HUDEP-2 (cell line): Measurements from ENCODE around the gene RALGPS1.

Experiments used
- DNase-seq, 76 experiments: peaks; one replicate each; lab custom pipeline; 2025; ENCODE audit not compliant: unreplicated experiment in 76 of 76; lab: John Stamatoyannopoulos, UW

Gene RALGPS1

GRCh38 chr9:127130235-127130634 is 215.7 kb downstream of the RALGPS1 start:
- DNase-seq, result no peak

DNA sequence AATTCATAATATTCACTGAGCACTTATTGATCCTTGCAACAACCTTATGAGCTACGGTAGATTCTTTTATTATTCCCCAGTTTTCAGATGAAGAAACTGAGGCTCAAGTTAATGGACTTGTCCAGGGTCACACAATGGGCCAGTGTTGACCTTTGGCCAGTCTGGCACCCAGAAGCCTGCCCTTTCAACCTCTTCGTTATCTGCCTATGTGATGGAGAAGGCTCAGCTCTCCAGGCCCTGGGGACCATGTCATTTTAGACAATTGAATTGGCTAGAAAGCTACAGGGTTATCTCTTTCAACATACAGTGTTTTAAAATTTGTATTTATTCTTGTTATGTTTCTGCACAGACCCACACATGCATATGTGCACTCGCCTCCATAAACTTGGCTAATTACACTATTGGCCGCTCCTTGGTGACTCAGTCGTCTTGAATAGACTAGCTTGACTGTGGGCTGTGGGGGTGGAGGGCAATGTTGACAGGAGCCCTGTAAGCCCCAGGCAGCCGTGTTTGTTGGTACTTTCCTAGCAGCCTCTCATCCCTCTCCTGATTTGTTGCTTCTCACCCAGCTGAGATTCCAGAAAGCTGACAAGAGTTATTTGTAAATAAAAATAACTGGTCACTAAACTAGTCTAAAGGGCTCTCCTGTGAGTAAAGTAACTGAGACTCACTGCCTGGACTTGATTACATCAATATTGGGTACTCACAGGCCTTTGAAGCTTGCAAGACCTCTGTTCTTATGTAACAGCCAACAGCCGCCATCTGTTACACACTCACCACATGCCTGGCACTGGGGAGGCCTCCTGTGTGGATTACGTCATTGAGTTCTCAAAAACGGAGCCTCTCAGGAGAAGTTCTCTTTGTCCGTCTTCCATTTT is 216.3 kb downstream of the RALGPS1 start:
- no peak for DNase-seq

DNA sequence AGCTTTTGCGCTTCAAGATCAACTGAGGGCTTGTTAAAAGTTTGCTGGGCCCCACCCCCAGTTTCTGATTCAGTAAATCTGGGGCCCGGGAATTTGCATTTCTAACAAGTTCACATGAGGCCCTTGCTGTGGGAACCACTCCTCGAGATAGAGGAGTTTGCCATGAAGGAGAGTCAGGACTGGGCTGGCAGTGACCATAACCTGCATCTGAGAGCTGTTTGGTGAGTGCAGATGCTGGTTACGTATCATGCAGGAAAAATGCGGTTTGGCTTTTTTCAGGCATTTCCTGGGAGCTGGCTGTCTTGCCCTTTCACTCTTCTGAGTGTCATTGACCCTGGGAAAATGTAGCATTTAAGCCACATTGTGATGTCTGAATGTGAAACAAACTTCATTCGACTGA is 217.3 kb downstream of the RALGPS1 start:
- no peak for DNase-seq

DNA sequence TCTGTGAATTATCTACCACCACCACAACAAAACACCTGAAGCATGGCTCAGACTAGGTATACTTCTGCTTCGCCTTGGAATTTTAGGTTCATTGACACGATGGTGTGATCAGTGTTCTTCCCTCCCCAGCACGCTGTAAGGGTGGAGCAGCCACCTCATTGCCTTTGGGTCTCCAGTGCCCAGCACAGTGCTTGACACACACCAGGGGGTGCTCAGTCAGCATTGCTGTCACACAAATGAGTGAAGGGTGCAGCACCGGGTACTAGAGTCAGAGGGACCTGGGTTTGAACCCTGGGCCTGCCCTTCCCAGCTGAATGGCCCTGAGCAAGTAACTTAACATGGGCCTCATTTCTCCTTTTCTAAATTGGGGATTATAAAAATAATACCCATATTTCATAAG is 217.8 kb downstream of the RALGPS1 start:
- no peak for DNase-seq

DNA sequence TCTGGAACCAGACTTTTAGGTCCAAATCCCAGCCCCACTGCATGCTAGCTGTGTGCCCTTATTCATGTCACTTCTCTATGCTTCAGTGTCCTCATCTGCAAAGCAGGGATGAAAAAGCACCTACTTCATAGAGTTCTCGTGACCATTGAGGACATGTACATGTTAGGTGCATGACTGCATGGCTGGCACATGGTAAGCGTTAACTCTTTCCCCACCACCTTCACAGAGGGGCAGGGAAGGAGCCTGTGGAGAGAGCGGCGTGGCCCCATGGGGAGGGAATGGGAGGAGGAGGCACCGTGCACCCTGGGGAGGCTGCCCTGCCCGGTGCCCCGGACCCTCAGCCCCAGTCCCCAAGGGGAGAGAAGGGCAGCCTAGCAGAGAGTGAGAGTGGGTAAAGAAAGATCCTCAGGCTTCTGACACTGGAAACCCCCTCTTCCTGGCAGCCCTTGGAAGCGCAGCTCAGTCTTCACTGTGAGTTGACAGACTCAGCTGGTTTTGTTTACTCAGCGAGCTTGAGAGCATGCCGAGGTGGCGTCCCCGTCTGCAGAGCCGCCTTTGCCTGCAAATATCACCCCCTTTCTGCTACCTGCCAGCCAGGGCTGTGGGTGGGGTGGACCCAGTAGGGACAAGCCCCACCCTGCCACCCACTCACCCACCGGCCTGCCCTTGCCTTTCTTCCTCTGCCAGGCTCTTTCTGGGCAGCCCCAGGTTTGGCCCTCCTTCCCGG is 218.5 kb downstream of the RALGPS1 start:
- DNase-seq, result no peak

GRCh38 chr9:127133739-127134167 is 219.2 kb downstream of the RALGPS1 start:
- DNase-seq, result no peak

DNA sequence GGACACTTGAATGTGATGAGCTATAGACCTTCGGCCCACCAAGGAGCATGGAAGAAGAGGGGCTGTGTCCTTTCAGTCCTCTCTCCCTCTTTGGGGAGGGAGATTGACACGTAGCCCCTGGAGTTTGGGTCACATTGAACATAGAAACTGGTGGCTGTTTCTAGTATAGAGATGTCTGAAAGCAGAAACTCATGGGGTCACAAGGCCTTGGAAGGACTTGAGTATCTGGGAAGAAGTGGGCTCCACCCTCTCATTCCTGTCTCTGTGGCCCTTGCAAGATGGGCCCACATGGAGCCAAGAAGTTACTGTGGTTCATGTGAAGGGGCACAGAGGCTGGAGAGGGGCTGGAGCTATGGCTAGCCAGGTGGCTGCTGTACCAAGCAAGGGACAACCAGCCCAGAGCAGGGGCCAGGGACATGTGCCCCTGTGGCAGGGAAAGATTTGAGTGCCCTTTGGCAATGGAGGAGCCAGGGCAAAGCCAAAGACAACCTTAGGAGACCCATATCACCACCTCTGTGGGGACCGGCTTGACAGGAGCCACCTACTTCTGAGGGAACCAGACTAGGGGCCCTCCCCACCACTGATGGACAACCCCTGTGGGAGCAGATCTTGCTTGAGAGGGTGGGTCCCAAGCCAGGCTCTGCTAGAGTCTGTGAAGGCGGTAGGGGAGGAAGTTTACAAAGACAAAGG is 220.6 kb downstream of the RALGPS1 start:
- no peak for DNase-seq

DNA sequence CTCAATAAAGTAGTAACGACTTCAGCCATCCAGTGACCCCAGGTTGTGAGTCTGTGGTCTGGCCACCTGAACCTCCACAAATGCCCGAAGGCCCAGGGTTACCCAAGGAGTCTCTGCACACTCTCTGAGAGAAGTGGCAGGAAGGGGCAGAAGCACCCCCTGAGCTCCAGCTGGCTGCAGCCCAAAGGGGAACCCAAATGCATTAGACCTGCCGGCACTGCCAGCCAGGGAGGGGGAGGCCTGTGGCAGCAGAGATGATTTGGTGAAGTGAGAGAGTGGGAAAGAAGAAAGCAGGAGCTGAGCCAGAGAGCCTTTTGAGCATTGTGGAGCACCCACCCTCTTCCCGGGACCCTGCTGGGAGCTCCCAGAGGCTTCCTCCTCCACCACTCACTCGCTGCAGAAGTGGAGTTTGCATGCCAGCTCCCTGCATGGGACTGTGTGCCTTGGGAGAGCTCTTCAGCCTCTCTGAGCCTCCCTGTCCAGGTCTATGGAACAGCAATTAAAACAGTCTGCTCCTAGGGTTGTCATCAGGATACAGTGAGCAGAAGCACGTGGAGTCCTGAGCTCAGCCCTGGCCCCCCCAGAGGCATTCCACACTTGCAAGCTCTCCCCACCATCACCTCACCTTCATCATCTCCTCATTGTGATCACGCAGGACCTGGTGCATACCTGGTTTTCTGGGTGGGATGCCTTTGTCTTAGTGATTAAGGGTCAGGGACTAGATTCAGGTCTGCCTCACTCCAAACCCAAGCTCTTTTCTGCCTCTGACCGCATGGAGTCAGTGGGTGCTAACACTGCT is 221.7 kb downstream of the RALGPS1 start:
- no peak for DNase-seq

GRCh38 chr9:127136880-127137639 is 222.5 kb downstream of the RALGPS1 start:
- DNase-seq, result no peak

DNA sequence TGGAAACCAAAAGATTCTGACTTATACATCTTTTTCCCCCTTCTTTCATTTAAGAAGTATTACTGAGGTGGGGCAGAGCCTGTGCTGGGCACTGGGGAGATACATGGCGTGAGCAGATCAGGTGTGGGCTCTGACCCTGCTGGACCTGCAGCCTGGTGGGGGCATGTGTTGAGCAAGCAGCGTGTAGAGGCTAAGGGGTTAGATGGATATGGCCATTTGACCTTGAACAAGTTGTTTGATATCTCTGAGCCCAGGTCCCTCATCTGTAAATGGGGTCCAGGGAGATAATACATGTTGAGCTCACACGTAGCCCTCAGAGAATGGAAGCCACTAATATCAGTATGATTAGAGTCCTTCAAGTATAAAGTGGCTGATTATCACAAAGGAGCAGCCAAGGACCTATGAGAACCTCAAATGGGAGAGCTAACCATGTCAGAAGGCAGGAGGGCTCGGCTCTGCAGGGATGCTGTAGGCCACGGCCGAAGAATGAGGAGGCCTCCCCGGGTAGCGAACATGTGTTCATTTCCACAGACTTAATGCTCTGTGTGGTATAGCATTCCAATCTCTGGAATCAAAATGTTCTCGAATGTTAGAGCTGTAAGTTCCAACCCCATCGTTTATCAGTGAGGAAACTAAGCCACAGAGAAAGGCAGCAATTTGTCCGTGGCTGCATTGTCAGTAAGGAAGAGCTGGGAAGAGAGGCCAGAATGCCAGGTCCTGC is 223.2 kb downstream of the RALGPS1 start:
- no peak for DNase-seq

DNA sequence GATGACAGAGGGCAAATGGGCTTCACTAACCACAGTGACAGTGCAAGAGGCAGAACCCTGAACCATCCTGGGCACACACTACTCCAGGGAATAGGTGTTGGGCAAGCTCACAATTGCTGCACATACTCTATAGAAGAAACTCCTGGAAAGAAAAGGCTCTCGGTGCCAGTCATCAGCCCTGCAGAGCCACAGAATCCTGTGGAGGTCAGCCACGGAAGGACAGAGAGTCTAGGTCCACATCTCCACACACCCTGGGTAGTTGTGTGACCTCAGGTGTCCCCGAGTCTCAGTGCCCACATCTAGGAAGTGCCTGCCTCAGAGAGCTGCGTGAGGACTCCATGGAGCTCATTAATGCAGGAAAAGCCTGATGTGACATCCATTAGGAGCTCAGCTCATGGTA is 223.9 kb downstream of the RALGPS1 start:
- DNase-seq, result no peak

- no peak for DNase-seq
Observed at GRCh38 chr9:127139071-127139731, 224.6 kb downstream of the RALGPS1 start.

GRCh38 chr9:127139775-127140174 is 225.2 kb downstream of the RALGPS1 start:
- DNase-seq, result no peak

DNA sequence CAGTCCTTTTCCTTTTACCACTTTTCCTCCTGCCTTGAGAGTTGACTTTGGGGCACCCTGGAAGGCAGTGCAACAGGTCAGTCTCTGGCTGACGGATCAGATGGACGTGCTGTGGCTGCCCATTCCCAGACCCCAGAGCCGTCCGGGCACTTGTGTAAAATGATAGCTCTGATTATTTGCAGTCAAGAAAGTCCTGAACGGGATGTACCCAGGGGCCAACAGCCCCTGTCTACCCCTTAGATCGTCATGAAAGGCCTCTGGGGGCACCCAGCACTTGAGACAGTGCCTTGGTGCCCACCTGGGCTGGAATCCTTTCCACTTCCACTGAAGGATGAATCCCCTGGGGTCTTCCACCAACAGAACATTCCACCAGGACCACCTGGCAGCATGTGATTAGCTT is 225.6 kb downstream of the RALGPS1 start:
- DNase-seq, result no peak

DNA sequence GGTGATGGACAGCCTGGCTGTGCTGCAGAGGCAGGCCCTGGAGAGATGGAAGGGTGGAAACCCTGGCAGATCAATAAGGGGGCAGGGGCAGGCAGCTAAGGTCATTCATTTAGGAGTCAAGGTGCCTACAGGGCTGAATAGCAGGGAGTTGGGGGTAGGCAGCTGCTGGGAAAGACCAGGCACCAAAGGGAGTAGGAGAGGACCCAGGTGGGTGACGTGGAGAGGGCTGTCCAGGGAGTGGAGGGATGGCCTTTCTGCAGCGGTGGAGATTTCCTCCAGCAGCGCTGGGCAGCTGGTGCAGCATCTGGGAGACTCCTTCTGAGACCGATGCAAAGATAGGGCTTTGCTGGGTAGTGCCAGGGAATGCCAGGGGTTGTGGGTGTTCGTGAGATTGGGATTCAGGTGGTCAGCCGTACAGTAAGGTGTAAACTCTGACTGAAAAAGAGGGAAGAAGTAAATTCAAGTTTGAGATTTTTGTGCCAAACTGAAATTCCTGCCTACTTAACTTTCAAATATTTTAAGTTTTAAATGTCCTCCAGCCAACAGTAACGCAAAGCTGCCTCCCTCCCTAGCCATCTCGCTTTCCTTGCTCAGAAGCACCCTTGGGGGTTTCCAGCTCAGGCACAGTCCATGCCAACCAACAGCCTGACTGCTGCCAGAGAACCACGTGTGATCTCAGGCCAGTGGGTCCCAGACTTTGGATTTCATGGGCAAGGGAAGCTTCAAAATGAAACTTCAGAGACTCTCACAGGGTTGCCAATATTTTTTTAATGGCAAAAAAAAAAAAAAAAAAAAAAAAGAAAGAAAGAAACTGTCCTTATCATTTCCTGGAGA is 226.5 kb downstream of the RALGPS1 start:
- DNase-seq, result no peak

- no peak for DNase-seq
Observed at GRCh38 chr9:127142291-127142690, 227.7 kb downstream of the RALGPS1 start.

- DNase-seq, result no peak
Observed at GRCh38 chr9:127142931-127143464, 228.4 kb downstream of the RALGPS1 start.
